HG03039 (cell line): ENCODE data around the gene FGF3.

Experiments
- ATAC-seq: cut with Tn5 transposase; IDR thresholded peaks from one replicate; pipeline ENCODE4 v1.9.1; 2021; ENCODE audit warnings: mild to moderate bottlenecking, moderate library complexity; ENCODE audit not compliant: unreplicated experiment

The FGF3 gene

DNA sequence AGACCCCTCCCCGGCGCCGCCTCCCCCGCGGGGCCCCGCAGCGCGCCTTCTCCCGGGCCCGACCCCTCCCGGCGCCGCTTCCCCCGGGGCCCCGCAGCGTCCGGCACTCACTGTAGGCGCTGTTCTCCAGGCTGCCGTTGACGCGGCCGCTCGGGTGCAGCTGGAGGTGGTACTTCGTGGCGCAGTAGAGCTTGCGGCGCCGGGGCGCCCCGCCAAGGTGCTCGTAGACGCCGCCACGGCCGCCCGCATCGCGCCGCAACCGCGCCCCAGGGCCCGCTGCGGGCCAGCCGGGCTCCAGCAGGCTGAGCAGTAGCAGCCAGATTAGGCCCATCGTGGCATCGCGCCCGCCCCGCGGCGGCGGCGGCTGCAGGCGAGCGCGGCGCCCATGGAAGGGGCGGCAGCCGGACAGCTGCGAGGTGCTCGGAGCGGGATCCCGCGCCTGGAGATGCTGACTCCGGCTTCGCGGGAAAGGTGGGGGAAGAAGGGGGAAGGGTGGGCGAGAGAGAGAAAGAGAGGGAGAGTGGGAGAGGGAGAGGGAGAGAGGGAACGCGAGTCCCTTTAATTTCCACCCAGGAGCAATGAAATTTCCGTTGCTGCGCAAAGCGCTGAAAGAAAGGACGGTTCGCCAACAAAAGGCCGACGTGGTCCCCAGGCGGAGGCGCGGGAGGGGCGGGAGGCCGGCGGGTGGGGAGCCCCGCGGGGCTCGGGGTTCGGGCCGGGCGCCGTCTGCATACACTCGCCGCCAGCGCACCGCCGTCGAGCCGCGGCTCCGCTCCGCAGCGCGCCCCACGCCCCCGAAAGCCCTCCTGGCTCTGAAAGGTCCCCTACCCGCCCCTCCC lies at the start of gene FGF3:
Gene FGF3, minus strand, starts transcription at position 814 of the 839 bp plus-strand sequence. Its CDS starts 483 bp downstream, at position 331.
- ATAC-seq: no peak

DNA sequence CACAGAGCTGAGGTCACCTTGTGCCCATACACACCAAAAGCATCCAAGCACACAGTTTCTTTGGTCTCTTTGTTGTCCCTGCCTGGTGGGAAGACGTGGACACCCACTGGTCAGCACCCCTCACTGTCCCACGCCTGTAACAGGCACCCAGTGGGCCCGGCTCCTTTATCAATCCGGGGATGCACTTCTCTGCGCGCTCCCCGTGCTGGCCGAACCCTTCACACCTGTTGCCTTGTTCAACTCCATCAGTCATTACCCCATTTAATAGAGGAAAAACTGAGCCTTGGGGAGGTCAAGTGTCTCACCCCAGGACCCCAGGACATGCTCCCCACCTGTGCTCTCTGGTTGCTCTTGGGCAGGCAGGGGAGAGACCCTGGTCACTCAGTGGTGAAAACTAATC lies 49.7 kb upstream of the FGF3 start:
- ATAC-seq: no peak

DNA sequence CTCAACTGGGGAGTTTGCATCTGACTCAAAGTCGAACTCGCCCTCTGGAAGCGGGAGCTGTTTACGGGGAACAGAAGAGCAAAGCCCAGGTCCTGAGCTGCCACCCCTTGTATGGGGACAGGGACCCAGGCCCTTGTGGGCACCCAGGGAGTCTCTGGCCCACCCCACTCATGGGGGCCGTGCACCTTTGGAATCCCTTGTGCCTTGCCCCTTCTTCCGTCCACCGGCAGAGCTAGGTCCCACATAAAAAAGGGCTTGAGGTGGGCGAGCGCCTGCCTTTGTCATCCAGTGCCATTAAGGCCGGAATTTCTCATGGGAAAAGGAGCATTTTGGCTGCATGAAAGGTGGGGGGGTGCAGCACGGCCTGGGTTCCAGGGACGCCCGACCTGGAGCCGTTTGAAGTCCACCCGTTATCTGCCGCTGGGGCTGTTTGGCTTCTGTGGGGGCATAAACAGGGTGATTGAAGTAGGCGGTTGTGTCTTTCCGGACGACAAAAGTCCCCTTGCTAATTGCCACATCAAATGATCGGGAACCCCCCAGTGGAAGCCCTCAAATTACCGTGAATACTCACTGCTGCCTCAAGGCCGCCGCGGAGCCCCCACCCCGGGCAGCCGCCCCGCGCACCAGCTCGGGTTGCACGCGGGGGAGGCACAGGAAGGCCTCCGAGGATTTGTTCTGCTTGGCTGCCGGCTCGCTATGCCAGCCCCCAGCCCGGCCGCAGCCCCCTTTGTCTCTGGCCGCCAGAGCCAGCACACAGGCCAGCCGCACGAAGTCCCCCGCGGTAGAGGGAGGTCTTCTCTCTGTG lies 49.0 kb upstream of the FGF3 start:
- no peak for ATAC-seq

GRCh38 chr11:69867076-69868005 lies 48.1 kb upstream of the FGF3 start:
- no peak for ATAC-seq

DNA sequence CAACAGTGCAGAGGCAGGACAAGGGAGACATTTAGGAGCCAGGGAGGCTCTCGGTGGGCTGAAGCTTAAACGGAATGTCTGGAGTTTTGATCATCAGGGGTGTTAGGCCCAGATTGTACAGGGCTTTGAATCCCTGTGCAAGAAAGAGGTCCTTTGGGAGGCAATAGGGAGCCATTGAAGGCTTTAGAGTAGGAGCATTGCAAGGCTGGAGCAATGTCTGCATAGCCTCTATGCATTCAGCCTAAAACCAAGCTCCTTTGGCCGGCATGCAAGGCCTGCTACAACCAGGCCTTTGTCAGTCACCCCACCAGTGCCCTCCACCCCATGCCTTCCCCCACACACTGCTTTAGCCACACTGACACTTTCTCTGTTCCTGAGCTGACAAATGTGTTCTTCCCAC lies 47.4 kb upstream of the FGF3 start:
- no peak for ATAC-seq

DNA sequence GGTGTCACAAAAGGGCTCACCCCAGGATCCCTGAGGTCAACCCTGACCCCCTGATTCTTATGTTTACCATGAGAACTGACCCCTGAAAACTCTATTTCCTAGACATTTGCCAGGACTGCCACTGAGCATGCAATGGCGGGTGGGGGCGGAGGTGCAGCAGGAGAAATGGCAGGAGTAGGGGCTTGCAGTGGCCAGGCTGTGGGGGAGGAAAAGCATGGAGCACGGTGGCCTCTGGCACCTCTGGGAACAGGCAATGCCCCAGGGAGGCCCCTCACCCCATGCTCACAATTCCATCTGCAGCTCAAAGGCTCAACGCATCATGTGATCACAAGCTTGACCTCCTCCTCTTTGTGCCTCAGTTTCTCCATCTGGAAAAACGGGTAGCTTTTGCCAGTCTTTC lies 46.5 kb upstream of the FGF3 start:
- ATAC-seq: no peak

DNA sequence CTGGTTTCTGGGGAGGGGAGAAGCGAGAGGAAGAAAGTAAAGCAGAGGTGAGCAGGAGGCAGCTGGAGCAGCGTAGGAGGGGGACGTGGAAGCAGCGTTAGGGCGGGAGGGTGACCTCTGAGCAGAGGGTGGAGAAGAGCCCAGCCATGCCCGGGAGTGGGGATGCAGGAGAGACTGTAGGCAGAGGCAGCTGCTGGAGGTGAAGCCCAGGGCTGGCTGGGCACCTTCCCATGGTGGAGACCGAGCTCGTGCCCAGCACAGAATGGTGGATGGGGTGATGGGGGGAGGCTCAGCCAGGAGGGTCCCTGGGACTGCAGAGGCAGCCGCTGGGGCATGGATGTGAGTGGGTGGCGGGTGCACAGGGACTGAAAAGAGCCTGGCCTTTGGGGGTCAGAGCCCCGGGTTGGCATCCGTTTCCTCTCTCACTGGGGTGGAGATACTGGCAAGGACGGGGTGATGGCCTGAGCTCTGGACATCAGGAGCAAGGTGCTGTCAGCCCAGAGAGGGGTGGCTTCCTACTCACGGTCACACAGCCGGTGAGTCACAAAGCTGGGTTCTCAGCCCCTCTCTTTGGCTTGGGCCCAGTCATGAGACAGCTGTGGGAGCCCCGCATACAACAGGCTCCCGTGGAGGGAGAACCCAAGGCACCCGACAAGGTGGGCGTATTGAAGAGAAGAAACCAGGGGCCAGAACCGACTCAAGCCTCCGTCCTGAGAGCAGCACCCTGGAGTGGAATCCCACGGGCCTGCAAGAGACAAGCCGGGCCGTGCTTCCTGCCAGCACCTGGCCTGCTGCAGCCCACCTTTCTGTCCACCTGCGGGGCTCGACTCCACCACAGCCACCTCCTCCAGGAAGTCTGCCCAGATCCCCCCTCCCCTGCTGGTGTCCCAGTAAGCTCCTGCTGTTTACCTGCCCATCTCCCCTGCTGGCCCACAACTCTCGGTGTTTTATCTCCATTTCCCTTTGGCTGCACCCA lies 45.8 kb upstream of the FGF3 start:
- ATAC-seq: no peak

GRCh38 chr11:69863544-69864200 lies 44.5 kb upstream of the FGF3 start:
- no peak for ATAC-seq

DNA sequence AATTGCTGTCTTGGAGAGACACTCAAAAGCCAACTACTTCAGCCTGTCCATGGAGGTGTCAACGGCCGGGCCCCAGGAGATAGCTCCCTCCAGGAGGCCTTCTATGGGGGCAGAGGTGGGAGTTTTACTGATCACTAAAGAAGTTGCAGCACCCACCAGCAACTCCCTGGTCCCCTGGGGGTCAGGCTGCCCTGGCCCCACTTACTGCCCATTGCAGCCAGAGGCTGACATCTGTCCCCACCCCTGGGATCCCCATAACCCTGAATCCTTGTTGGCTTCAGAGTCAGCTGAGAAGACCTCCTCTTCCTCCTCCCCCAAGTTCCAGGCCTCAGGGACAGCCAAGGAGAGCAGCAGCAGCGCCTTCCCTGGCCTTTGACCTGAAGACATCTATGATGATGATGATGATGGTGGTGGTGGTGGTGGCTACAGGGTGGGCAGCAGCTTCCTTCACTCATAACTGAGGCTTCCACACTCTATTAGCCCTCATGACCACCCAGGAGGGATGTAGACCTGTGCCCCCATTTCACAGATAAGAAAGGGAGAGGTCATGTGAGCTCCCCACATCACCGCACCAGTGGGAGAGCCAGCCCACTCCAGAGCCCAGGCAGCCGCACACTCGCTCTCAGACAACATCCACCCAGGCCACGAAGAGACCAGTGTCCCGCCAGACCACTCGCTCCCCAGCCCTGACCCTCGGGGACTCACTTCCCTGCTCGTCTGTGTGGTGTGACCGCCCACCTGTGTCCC lies 43.8 kb upstream of the FGF3 start:
- ATAC-seq: no peak

DNA sequence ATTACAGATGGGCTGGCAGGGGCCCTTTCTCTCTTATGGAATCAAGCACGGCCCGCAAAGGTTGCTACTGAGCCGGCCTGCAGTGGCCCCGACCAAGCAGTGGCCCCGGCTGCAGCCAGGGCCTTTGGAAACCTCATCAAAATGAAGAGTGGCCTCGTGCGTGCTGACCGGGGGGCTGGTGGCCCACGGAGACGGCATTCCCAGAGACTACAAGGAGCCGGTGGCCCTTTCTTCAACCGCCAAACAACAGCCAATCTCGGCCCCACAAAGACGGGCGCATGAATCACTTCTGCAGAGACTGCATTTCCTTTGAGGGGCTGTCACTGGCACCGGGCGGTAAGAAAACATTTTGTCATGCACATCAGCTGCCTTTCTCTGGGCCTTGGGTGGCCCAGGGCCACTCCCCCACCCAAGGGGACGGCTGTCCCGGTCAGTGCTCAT lies 43.1 kb upstream of the FGF3 start:
- ATAC-seq: no peak

- no peak for ATAC-seq
Measured at GRCh38 chr11:69861901-69862300, 42.7 kb upstream of the FGF3 start.

- ATAC-seq: no peak
Measured at GRCh38 chr11:69860796-69861445, 41.7 kb upstream of the FGF3 start.

GRCh38 chr11:69860244-69860643 lies 41.0 kb upstream of the FGF3 start:
- no peak for ATAC-seq

- ATAC-seq: no peak
Measured at GRCh38 chr11:69859275-69859934, 40.2 kb upstream of the FGF3 start.

- ATAC-seq: no peak
Measured at GRCh38 chr11:69855421-69855820, 36.2 kb upstream of the FGF3 start.

DNA sequence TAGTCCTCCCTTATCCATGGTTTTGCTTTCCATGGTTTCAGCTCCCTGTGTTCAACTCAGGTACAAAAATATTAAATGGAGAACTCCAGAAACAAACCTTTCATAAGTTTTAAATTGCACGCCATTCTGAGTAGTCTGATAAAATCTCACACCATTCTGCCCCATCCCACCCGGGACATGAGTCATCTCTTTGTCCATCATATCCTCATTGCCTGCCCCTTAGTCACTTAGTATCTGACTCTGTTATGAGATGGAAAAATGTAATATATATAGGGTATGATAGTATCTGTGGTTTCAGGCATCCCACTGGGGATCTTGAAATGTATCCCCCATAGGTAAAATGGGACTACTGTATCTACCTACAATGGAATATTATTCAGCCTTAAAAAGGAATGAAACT lies 35.5 kb upstream of the FGF3 start:
- no peak for ATAC-seq

- no peak for ATAC-seq
Measured at GRCh38 chr11:69852056-69852455, 32.8 kb upstream of the FGF3 start.

- ATAC-seq: no peak
Measured at GRCh38 chr11:69848201-69848600, 29.0 kb upstream of the FGF3 start.
